ENCODE measurements around the gene PHLDB1. TPM values are rescaled to one million over a fixed set of nuclear protein-coding genes. Genes with fewer than 3 reads are reported as not detected.

Gene PHLDB1
- total and polyA plus RNA-seq, 2 of the 8 experiments (the other 6 are each of a cell fraction or from before 2014, with no cell fraction given) = 53.9 to 74.8 TPM

GRCh38 chr11:118587952-118588351, 19.5 kb upstream of the PHLDB1 start:
- DNase-seq (ENCODE audit: low read depth in 1 of 2, low spot score in 2 of 2) (no peak), FAIRE-seq (no peak)
- H3K27ac ChIP-seq (ENCODE audit: low read depth, low read length) = no peak overlapping the region
- 93% methylated on average over 1 of the region's 1 CpG; no CpG with 5 or more reads in 1 of the 2 experiments for WGBS, 2 experiments (ENCODE audit: extremely low coverage in 1 of 2, insufficient coverage in 1 of 2, insufficient read length in 1 of 2, insufficient replicate concordance in 2 of 2, low coverage in 1 of 2, low lambda C conversion rate in 2 of 2, missing lambda C conversion rate in 1 of 2)
- no peak overlapping the region for H4K8ac ChIP-seq (ENCODE audit: extremely low read depth, insufficient read depth, low read length)
- no peaks in the 10 kb centered on the region for H3K79me2 ChIP-seq (ENCODE audit: control insufficient read depth in 1 of 2, insufficient read depth in 2 of 2, low read length in 2 of 2)
- H3K9ac ChIP-seq (replicated peaks in 1 of 4; ENCODE audit: extremely low read depth in 1 of 4, low read depth in 3 of 4, low read length in 3 of 4) = no peak overlapping the region
- H3K4me3 ChIP-seq (ENCODE audit: extremely low read depth in 1 of 4, insufficient read depth in 2 of 4, low read depth in 3 of 4, low read length in 4 of 4) = no peak overlapping the region
- no peaks in the 10 kb centered on the region for H3K4me1 ChIP-seq (replicated peaks in 1 of 4; ENCODE audit: control insufficient read depth in 3 of 4, insufficient read depth in 4 of 4, low read length in 3 of 4)
- H2AFZ ChIP-seq (ENCODE audit: low read length) = no peak overlapping the region
- H4K5ac ChIP-seq (ENCODE audit: insufficient read length, low read depth, low read length) = no peak overlapping the region
- H3K23me2 ChIP-seq (ENCODE audit: low read depth, low read length) = no peaks in the 10 kb centered on the region
- no peak overlapping the region for H2BK20ac ChIP-seq (ENCODE audit: low read length)
- no peak overlapping the region for H3K4me2 ChIP-seq (ENCODE audit: insufficient read depth in 1 of 2, low read depth in 2 of 2, low read length in 2 of 2)
- peaks cover 0 to 4% of the 10 kb centered on the region in 2 experiments for H4K20me1 ChIP-seq (replicated peaks in 1 of 2; ENCODE audit: control insufficient read depth in 1 of 2, insufficient read depth in 2 of 2, low read length in 2 of 2)
- H3K79me1 ChIP-seq (ENCODE audit: low read depth, low read length) = no peaks in the 10 kb centered on the region; the same call in none of the 2 replicates
- no peaks in the 10 kb centered on the region for H3K9me3 ChIP-seq (ENCODE audit: insufficient read depth in 2 of 2, low read depth in 1 of 2, low read length in 1 of 2)
- H3K14ac ChIP-seq (ENCODE audit: insufficient read length) = no peak overlapping the region
- H3K4ac ChIP-seq (replicated peaks; ENCODE audit: insufficient read length, low read depth, low read length) = no peak overlapping the region
- no peak overlapping the region for H3K23ac ChIP-seq (ENCODE audit: insufficient read length)
- H2BK12ac ChIP-seq (ENCODE audit: low read depth, low read length) = no peak overlapping the region
- POLR2A ChIA-PET (ENCODE audit: partially characterized antibody) = no interaction called here
- H2AK5ac ChIP-seq (ENCODE audit: low read depth, low read length) = no peak overlapping the region
- no peak overlapping the region for H3K18ac ChIP-seq (ENCODE audit: extremely low read depth, low read length)
- no peak overlapping the region for H2BK120ac ChIP-seq (replicated peaks; ENCODE audit: low read depth, low read length)
- no peak overlapping the region for H2BK5ac ChIP-seq (ENCODE audit: low read depth, low read length)
- peaks cover 24 to 83% (median 55%) of the 10 kb centered on the region in 4 experiments for H3K36me3 ChIP-seq (ENCODE audit: control insufficient read depth in 2 of 4, insufficient read depth in 4 of 4, low read length in 3 of 4)
- H2BK15ac ChIP-seq (ENCODE audit: low read length) = no peak overlapping the region
- no peak overlapping the region for H3K56ac ChIP-seq (replicated peaks; ENCODE audit: insufficient read length, low read depth, low read length)
- no peaks in the 10 kb centered on the region for H3K27me3 ChIP-seq (replicated peaks in 1 of 4; ENCODE audit: control insufficient read depth in 3 of 4, extremely low read depth in 1 of 4, insufficient read depth in 3 of 4, low read length in 3 of 4)
- CTCF ChIA-PET (ENCODE audit: partially characterized antibody) = interaction anchor here (1.4 to 2.0 kb wide), 2 partner anchors 14 to 70 kb away, joined by 3 to 6 read pairs; no protein-coding TSS in a partner anchor
- H4K91ac ChIP-seq (replicated peaks; ENCODE audit: insufficient read length, low read length) = no peak overlapping the region
- no peak for TF ChIP-seq PHF8 (conservative IDR thresholded peaks at IDR 0.05; ENCODE audit: low read depth, low read length)
- no peak for TF ChIP-seq CHD2 (IDR thresholded peaks at IDR 0.05; ENCODE audit: low read length)
- no peak for TF ChIP-seq SRF (IDR thresholded peaks at IDR 0.05; ENCODE audit: low read depth, low read length)
- TF ChIP-seq ASH2L (IDR thresholded peaks at IDR 0.05; ENCODE audit: low read length) = no peak
- TF ChIP-seq RXRA (IDR thresholded peaks at IDR 0.05; ENCODE audit: insufficient read depth, low read depth, low read length) = no peak
- no peak for TF ChIP-seq KDM4A (IDR thresholded peaks at IDR 0.05; ENCODE audit: low read depth, low read length, severe bottlenecking)
- TF ChIP-seq CTCF (IDR thresholded peaks at IDR 0.05; ENCODE audit: control extremely low read depth in 1 of 3, insufficient read depth in 1 of 3, low read depth in 1 of 3, low read length in 3 of 3) = no peak
- no peak for TF ChIP-seq MAFK (IDR thresholded peaks at IDR 0.05; ENCODE audit: low read depth, low read length)
- no peak for TF ChIP-seq RBBP5 (IDR thresholded peaks at IDR 0.05; ENCODE audit: borderline replicate concordance, low read depth, low read length)
- no peak for TF ChIP-seq CTBP2 (IDR thresholded peaks at IDR 0.05; ENCODE audit: borderline replicate concordance, insufficient read depth, insufficient read length, low read length)
- no peak for TF ChIP-seq BRCA1 (IDR thresholded peaks at IDR 0.05; ENCODE audit: low read depth, low read length)
- no peak for TF ChIP-seq SIX5 (IDR thresholded peaks at IDR 0.05; ENCODE audit: low read depth, low read length)

All from H1 (cell line).